Parathyroid adenoma (tissue), 2 donors: ENCODE data around the gene LCN6.

Experiments used
- H2AFZ ChIP-seq: fragments of 300-600 bp; sonication (generic); one replicate; pipeline ENCODE4 v1.7.0; 2017; ENCODE audit warnings: antibody characterized with exemption, mild to moderate bottlenecking
- H3K27ac ChIP-seq: fragments of 300-600 bp; sonication (generic); one replicate; pipeline ENCODE4 v1.7.0; 2017
- H3K27me3 ChIP-seq: fragments of 300-600 bp; sonication (generic); one replicate; pipeline ENCODE4 v1.7.0; 2017; ENCODE audit warnings: low read length; ENCODE audit not compliant: control insufficient read depth, insufficient read depth
- H3K36me3 ChIP-seq: fragments of 300-600 bp; sonication (generic); one replicate; pipeline ENCODE4 v1.7.0; 2017; ENCODE audit warnings: low read length; ENCODE audit not compliant: control insufficient read depth, insufficient read depth
- H3K4me1 ChIP-seq: fragments of 300-600 bp; sonication (generic); one replicate; pipeline ENCODE4 v1.7.0; 2017; ENCODE audit warnings: control low read depth
- H3K4me2 ChIP-seq: fragments of 300-600 bp; sonication (generic); one replicate; pipeline ENCODE4 v1.7.0; 2017; ENCODE audit warnings: low read length
- H3K4me3 ChIP-seq: fragments of 300-600 bp; sonication (generic); one replicate; pipeline ENCODE4 v1.7.0; 2017; ENCODE audit warnings: low read depth, low read length
- H3K79me2 ChIP-seq: fragments of 300-600 bp; sonication (generic); one replicate; pipeline ENCODE4 v1.7.0; 2017; ENCODE audit warnings: control low read depth
- H3K9ac ChIP-seq: fragments of 300-600 bp; sonication (generic); one replicate; pipeline ENCODE4 v1.7.0; 2017; ENCODE audit warnings: mild to moderate bottlenecking
- H3K9me3 ChIP-seq: fragments of 300-600 bp; sonication (generic); one replicate; pipeline ENCODE4 v1.7.0; 2017; ENCODE audit warnings: low read length; ENCODE audit not compliant: control insufficient read depth
- TF ChIP-seq, protein P1 (sequence below): fragments of 300-600 bp; sonication (generic); IDR thresholded peaks from one replicate; pipeline ENCODE4 v1.7.0; 2017; ENCODE audit warnings: antibody characterized with exemption, mild to moderate bottlenecking
- donor health status: primary hyperparathyroidism.

The LCN6 gene

DNA sequence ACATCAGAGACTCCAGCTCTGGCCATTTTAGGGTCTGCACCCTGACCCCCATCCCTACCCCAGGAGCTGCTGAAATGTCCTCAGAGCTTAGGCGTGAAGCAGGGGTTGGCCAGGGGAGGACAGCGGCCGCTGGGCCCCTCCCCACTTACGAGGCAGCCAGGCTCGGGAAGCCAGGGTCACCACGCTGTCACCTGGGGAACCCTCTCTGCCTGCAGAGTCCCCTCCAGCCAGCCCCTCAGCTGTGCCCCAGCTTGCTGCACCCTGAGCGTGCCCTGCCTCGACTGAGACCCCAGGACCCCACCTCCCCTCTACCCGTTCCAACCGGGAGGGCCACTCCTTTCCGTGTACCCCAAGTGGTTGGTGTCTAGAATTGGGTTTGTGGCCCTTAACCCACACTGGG lies 8.3 kb downstream of the LCN6 start:
- Histone ChIP-seq H3K36me3 (no peaks in the 10 kb centered on the region), H2AFZ (no peak overlapping the region), H3K9me3 (no peaks in the 10 kb centered on the region), H3K79me2 (no peaks in the 10 kb centered on the region), H3K27me3 (no peaks in the 10 kb centered on the region), H3K4me2 (no peak overlapping the region), H3K4me1 (no peaks in the 10 kb centered on the region), H3K4me3 (no peak overlapping the region), H3K27ac (no peak overlapping the region), H3K9ac (no peak overlapping the region)
- TF ChIP-seq, protein P1, sequence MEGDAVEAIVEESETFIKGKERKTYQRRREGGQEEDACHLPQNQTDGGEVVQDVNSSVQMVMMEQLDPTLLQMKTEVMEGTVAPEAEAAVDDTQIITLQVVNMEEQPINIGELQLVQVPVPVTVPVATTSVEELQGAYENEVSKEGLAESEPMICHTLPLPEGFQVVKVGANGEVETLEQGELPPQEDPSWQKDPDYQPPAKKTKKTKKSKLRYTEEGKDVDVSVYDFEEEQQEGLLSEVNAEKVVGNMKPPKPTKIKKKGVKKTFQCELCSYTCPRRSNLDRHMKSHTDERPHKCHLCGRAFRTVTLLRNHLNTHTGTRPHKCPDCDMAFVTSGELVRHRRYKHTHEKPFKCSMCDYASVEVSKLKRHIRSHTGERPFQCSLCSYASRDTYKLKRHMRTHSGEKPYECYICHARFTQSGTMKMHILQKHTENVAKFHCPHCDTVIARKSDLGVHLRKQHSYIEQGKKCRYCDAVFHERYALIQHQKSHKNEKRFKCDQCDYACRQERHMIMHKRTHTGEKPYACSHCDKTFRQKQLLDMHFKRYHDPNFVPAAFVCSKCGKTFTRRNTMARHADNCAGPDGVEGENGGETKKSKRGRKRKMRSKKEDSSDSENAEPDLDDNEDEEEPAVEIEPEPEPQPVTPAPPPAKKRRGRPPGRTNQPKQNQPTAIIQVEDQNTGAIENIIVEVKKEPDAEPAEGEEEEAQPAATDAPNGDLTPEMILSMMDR, result no peak

DNA sequence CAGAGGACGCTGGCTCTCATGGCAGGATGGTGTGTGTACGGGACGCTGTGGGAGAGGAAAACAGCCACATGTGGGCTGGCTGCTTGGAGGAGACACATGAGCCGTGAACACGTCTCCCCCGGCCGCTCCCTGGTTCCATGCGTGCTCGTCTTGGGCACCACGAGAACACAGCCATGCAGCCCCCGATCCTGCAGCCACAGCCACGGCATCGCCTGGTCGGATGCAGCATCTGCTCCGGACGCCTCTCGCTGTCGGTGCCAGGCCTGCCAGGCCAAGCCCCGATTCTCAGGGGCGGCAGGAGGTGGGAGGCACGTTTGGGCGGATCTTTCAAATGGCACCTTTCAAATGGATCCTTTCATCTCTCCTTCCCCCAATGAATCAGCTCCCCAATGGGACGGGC lies 8.8 kb downstream of the LCN6 start:
- TF ChIP-seq, protein P1, result no peak
- no peaks in the 10 kb centered on the region for H3K36me3 ChIP-seq
- H3K9me3 ChIP-seq, result no peaks in the 10 kb centered on the region
- H3K4me1 ChIP-seq, result no peaks in the 10 kb centered on the region
- no peak overlapping the region for H3K27ac ChIP-seq
- no peak overlapping the region for H3K9ac ChIP-seq
- no peak overlapping the region for H3K4me2 ChIP-seq
- no peaks in the 10 kb centered on the region for H3K79me2 ChIP-seq
- H2AFZ ChIP-seq, result no peak overlapping the region
- no peak overlapping the region for H3K4me3 ChIP-seq
- H3K27me3 ChIP-seq, result no peaks in the 10 kb centered on the region

DNA sequence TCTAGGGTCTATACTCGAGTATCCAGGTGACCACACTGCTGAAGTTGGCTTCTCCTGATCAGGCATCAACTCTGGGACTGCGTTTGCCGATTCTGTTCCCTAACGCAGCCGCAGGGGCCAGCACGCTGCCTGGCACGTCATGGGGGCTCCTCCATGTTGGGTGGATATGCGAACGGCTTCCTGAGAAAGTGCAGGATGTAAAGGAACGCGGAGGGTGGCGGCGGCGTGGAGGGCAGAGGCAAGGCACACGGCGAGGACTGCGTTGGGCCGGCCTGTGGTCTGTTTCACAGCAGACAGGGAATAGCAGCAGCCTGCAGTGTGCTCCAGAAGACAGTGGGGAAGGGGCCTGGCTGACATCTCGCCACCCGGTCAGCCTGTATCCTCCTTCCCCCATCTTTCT lies 9.4 kb downstream of the LCN6 start:
- Histone ChIP-seq H3K27ac (no peak overlapping the region), H3K9ac (no peak overlapping the region), H3K4me3 (no peak overlapping the region), H3K27me3 (no peaks in the 10 kb centered on the region), H3K4me2 (no peak overlapping the region), H3K79me2 (no peaks in the 10 kb centered on the region), H2AFZ (no peak overlapping the region), H3K36me3 (no peaks in the 10 kb centered on the region), H3K9me3 (no peaks in the 10 kb centered on the region), H3K4me1 (no peaks in the 10 kb centered on the region)
- TF ChIP-seq, protein P1, result no peak

DNA sequence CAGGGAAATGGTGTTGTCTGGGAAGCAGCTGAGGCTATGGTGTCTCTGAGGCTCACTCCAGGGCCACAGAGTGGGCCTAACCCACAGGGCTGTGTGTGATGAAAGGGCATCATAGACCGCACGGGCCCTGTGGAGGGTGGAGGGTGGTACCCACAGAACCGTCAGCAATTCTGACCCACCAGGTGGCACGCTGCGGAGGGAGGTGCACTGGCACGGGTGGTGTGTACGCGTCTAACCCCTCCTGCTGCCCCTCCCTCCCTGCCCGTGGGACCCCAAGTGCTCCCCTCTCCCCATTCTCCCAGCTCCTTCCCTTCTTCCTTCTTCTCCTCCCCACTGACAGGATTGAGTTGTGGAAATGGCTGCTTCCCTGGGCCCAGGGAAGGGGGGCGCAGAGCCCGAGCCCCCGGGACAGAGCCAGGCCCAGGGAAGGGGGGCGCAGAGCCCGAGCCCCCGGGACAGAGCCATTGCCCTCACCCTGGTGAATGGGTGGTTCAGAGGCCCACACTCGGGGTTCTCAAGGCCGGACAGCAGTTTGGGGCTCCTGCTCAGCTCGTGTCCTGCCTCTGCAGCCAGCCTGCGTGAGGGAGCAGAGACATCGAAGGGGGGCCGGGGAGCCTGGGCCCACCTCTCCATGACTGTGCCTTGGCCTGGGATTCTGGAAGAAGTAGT lies 12.4 kb downstream of the LCN6 start:
- TF ChIP-seq, protein P1, result no peak
- Histone ChIP-seq H3K4me1 (no peaks in the 10 kb centered on the region), H3K9ac (no peak overlapping the region), H3K9me3 (no peaks in the 10 kb centered on the region), H3K4me3 (no peak overlapping the region), H2AFZ (no peak overlapping the region), H3K79me2 (no peaks in the 10 kb centered on the region), H3K4me2 (no peak overlapping the region), H3K27me3 (no peaks in the 10 kb centered on the region), H3K36me3 (no peaks in the 10 kb centered on the region), H3K27ac (no peak overlapping the region)

DNA sequence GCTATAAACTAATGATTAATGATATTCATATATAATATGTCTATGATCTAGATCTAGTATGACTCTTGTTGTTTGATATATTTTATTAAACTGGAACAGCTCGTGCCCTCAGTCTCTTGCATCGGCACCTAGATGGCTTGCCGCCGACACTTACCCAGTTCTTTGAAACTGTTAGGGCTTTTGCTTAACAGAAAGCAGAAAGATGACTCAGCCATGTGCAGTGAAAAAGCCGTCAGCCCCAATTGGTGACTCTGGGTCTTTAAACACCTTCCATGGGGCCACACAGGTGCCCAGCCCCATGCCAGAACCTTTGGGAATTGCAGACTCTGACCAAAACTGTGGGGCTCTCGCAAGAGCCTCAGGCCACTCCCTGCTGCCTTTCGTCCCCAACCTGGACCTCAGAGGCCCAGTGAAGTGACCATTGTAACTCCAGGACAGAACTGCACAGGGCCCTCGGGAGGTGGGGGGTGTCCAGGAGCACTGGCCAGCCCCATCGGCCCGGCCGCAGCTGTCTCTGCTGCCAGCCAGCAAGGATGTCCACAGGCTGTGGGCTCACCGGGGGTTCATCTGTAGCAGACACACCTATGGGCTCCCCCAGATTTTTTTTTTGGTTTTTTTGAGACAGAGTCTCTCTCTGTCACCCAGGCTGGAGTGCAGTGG lies 13.4 kb downstream of the LCN6 start:
- H3K4me2 ChIP-seq, result no peak overlapping the region
- no peaks in the 10 kb centered on the region for H3K36me3 ChIP-seq
- H3K27ac ChIP-seq, result no peak overlapping the region
- H3K4me3 ChIP-seq, result no peak overlapping the region
- H3K79me2 ChIP-seq, result no peaks in the 10 kb centered on the region
- TF ChIP-seq, protein P1, result no peak
- H3K4me1 ChIP-seq, result no peaks in the 10 kb centered on the region
- no peaks in the 10 kb centered on the region for H3K9me3 ChIP-seq
- no peaks in the 10 kb centered on the region for H3K27me3 ChIP-seq
- H2AFZ ChIP-seq, result no peak overlapping the region
- no peak overlapping the region for H3K9ac ChIP-seq
